ENCODE data around the gene CPEB3. TPM values are rescaled to one million over a fixed set of nuclear protein-coding genes. Genes with fewer than 3 reads are reported as not detected.
"Not testable (repeated sequence)": the region's sequence is repeated elsewhere in the genome, so short reads cannot be mapped to it uniquely, and the experiment has no call there.

The CPEB3 gene
- total and polyA plus RNA-seq, 2 donors (not counting 1 experiment from before 2014, with no cell fraction given), result 0.37 to 0.66 TPM

GRCh38 chr10:92146107-92146506, 144.8 kb downstream of the CPEB3 start:
- peaks cover 3% of the 10 kb centered on the region for H3K4me1 ChIP-seq (ENCODE audit: control insufficient read depth, extremely low read depth, insufficient read depth, low read length)
- no peak overlapping the region for H3K27ac ChIP-seq (ENCODE audit: insufficient read depth, low read length)
- H3K36me3 ChIP-seq (ENCODE audit: control insufficient read depth, insufficient read depth, low read length), result no peaks in the 10 kb centered on the region
- no peak overlapping the region for H3K4me3 ChIP-seq (replicated peaks in 1 of 4; ENCODE audit: control extremely low read depth in 1 of 4, insufficient read depth in 1 of 4, low read depth in 3 of 4, low read length in 4 of 4)
- H3K9ac ChIP-seq (ENCODE audit: insufficient read depth, low read length), result no peak overlapping the region
- H3K9me3 ChIP-seq (ENCODE audit: control insufficient read depth, insufficient read depth, low read depth, low read length), result no peaks in the 10 kb centered on the region
- no peaks in the 10 kb centered on the region for H4K20me1 ChIP-seq (ENCODE audit: control insufficient read depth, extremely low read depth, insufficient read depth, low read length)
- H3K79me2 ChIP-seq (ENCODE audit: control insufficient read depth, insufficient read depth, low read length), result no peaks in the 10 kb centered on the region
- H2AFZ ChIP-seq (ENCODE audit: low read length), result no peak overlapping the region
- H3K4me2 ChIP-seq (ENCODE audit: extremely low read depth, insufficient read depth, low read length), result no peak overlapping the region
- DNase-seq (ENCODE audit: low read depth in 2 of 2), result no peak
- no peaks in the 10 kb centered on the region for H3K27me3 ChIP-seq (ENCODE audit: control insufficient read depth, insufficient read depth, low read length)
- TF ChIP-seq EZH2 (IDR thresholded peaks at IDR 0.05; ENCODE audit: low read length, missing control alignments), result no peak
- TF ChIP-seq, protein P1, sequence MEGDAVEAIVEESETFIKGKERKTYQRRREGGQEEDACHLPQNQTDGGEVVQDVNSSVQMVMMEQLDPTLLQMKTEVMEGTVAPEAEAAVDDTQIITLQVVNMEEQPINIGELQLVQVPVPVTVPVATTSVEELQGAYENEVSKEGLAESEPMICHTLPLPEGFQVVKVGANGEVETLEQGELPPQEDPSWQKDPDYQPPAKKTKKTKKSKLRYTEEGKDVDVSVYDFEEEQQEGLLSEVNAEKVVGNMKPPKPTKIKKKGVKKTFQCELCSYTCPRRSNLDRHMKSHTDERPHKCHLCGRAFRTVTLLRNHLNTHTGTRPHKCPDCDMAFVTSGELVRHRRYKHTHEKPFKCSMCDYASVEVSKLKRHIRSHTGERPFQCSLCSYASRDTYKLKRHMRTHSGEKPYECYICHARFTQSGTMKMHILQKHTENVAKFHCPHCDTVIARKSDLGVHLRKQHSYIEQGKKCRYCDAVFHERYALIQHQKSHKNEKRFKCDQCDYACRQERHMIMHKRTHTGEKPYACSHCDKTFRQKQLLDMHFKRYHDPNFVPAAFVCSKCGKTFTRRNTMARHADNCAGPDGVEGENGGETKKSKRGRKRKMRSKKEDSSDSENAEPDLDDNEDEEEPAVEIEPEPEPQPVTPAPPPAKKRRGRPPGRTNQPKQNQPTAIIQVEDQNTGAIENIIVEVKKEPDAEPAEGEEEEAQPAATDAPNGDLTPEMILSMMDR (conservative IDR thresholded peaks at IDR 0.05 in 1 of 2, IDR thresholded peaks at IDR 0.05 in 1 of 2; ENCODE audit: low read depth in 1 of 2, low read length in 2 of 2), result no peak

- Histone ChIP-seq H3K9ac (ENCODE audit: insufficient read depth, low read length) (no peak overlapping the region), H3K36me3 (ENCODE audit: control insufficient read depth, insufficient read depth, low read length) (no peaks in the 10 kb centered on the region), H3K4me2 (ENCODE audit: extremely low read depth, insufficient read depth, low read length) (no peak overlapping the region), H2AFZ (ENCODE audit: low read length) (no peak overlapping the region), H3K27me3 (ENCODE audit: control insufficient read depth, insufficient read depth, low read length) (no peaks in the 10 kb centered on the region), H3K4me1 (ENCODE audit: control insufficient read depth, extremely low read depth, insufficient read depth, low read length) (peaks cover 3% of the 10 kb centered on the region), H3K79me2 (ENCODE audit: control insufficient read depth, insufficient read depth, low read length) (no peaks in the 10 kb centered on the region), H3K27ac (ENCODE audit: insufficient read depth, low read length) (no peak overlapping the region), H3K9me3 (ENCODE audit: control insufficient read depth, insufficient read depth, low read depth, low read length) (no peaks in the 10 kb centered on the region), H4K20me1 (ENCODE audit: control insufficient read depth, extremely low read depth, insufficient read depth, low read length) (no peaks in the 10 kb centered on the region), H3K4me3 (replicated peaks in 1 of 4; ENCODE audit: control extremely low read depth in 1 of 4, insufficient read depth in 1 of 4, low read depth in 3 of 4, low read length in 4 of 4) (no peak overlapping the region)
- no peak for DNase-seq (ENCODE audit: low read depth in 2 of 2)
- TF ChIP-seq, protein P1 (conservative IDR thresholded peaks at IDR 0.05 in 1 of 2, IDR thresholded peaks at IDR 0.05 in 1 of 2; ENCODE audit: low read depth in 1 of 2, low read length in 2 of 2), result no peak
- no peak for TF ChIP-seq EZH2 (IDR thresholded peaks at IDR 0.05; ENCODE audit: low read length, missing control alignments)
Measured at GRCh38 chr10:92142949-92143348, 147.9 kb downstream of the CPEB3 start.

GRCh38 chr10:92142512-92142911, 148.4 kb downstream of the CPEB3 start:
- Histone ChIP-seq H3K4me2 (ENCODE audit: extremely low read depth, insufficient read depth, low read length) (no peak overlapping the region), H3K27me3 (ENCODE audit: control insufficient read depth, insufficient read depth, low read length) (no peaks in the 10 kb centered on the region), H3K79me2 (ENCODE audit: control insufficient read depth, insufficient read depth, low read length) (no peaks in the 10 kb centered on the region)

GRCh38 chr10:92141147-92141546, 149.7 kb downstream of the CPEB3 start:
- not testable (repeated sequence) for H3K4me3 ChIP-seq (replicated peaks in 1 of 4; ENCODE audit: control extremely low read depth in 1 of 4, insufficient read depth in 1 of 4, low read depth in 3 of 4, low read length in 4 of 4)

More at GRCh38 chr10:92142512-92142911, 148.4 kb downstream of the CPEB3 start:
- no peaks in the 10 kb centered on the region for H3K36me3 ChIP-seq (ENCODE audit: control insufficient read depth, insufficient read depth, low read length)
- no peak overlapping the region for H3K9ac ChIP-seq (ENCODE audit: insufficient read depth, low read length)
- peaks cover 3% of the 10 kb centered on the region for H3K4me1 ChIP-seq (ENCODE audit: control insufficient read depth, extremely low read depth, insufficient read depth, low read length)
- no peaks in the 10 kb centered on the region for H4K20me1 ChIP-seq (ENCODE audit: control insufficient read depth, extremely low read depth, insufficient read depth, low read length)
- TF ChIP-seq, protein P1 (conservative IDR thresholded peaks at IDR 0.05 in 1 of 2, IDR thresholded peaks at IDR 0.05 in 1 of 2; ENCODE audit: low read depth in 1 of 2, low read length in 2 of 2), result no peak
- TF ChIP-seq EZH2 (IDR thresholded peaks at IDR 0.05; ENCODE audit: low read length, missing control alignments), result no peak
- H3K27ac ChIP-seq (ENCODE audit: insufficient read depth, low read length), result no peak overlapping the region
- no peak for DNase-seq (ENCODE audit: low read depth in 2 of 2)
- no peaks in the 10 kb centered on the region for H3K9me3 ChIP-seq (ENCODE audit: control insufficient read depth, insufficient read depth, low read depth, low read length)
- no peak overlapping the region for H2AFZ ChIP-seq (ENCODE audit: low read length)
- H3K4me3 ChIP-seq (replicated peaks in 1 of 4; ENCODE audit: control extremely low read depth in 1 of 4, insufficient read depth in 1 of 4, low read depth in 3 of 4, low read length in 4 of 4), result no peak overlapping the region

GRCh38 chr10:92134049-92134448, 156.8 kb downstream of the CPEB3 start:
- H3K4me3 ChIP-seq (replicated peaks in 1 of 4; ENCODE audit: control extremely low read depth in 1 of 4, insufficient read depth in 1 of 4, low read depth in 3 of 4, low read length in 4 of 4); H3K4me2 ChIP-seq (ENCODE audit: extremely low read depth, insufficient read depth, low read length); H4K20me1 ChIP-seq (ENCODE audit: control insufficient read depth, extremely low read depth, insufficient read depth, low read length); H3K4me1 ChIP-seq (ENCODE audit: control insufficient read depth, extremely low read depth, insufficient read depth, low read length); H3K36me3 ChIP-seq (ENCODE audit: control insufficient read depth, insufficient read depth, low read length); H3K79me2 ChIP-seq (ENCODE audit: control insufficient read depth, insufficient read depth, low read length); H3K9me3 ChIP-seq (ENCODE audit: control insufficient read depth, insufficient read depth, low read depth, low read length); H3K27ac ChIP-seq (ENCODE audit: insufficient read depth, low read length); DNase-seq (ENCODE audit: low read depth in 2 of 2); H2AFZ ChIP-seq (ENCODE audit: low read length); H3K27me3 ChIP-seq (ENCODE audit: control insufficient read depth, insufficient read depth, low read length); H3K9ac ChIP-seq (ENCODE audit: insufficient read depth, low read length): not testable (repeated sequence)

More at GRCh38 chr10:92141147-92141546, 149.7 kb downstream of the CPEB3 start:
- not testable (repeated sequence) for H3K79me2 ChIP-seq (ENCODE audit: control insufficient read depth, insufficient read depth, low read length); H3K36me3 ChIP-seq (ENCODE audit: control insufficient read depth, insufficient read depth, low read length); H4K20me1 ChIP-seq (ENCODE audit: control insufficient read depth, extremely low read depth, insufficient read depth, low read length); H3K9me3 ChIP-seq (ENCODE audit: control insufficient read depth, insufficient read depth, low read depth, low read length); H3K9ac ChIP-seq (ENCODE audit: insufficient read depth, low read length); H3K4me1 ChIP-seq (ENCODE audit: control insufficient read depth, extremely low read depth, insufficient read depth, low read length); DNase-seq (ENCODE audit: low read depth in 2 of 2); H2AFZ ChIP-seq (ENCODE audit: low read length); H3K27me3 ChIP-seq (ENCODE audit: control insufficient read depth, insufficient read depth, low read length); H3K27ac ChIP-seq (ENCODE audit: insufficient read depth, low read length); H3K4me2 ChIP-seq (ENCODE audit: extremely low read depth, insufficient read depth, low read length)
